Kidney epithelial cell (primary cell): ENCODE results near the gene CACNA1D. TPM values are rescaled to one million over a fixed set of nuclear protein-coding genes. Genes with fewer than 3 reads are reported as not detected.

ENCODE experiments used
- DNase-seq: peaks from one replicate; pipeline ENCODE4 v3.0.0-alpha.2; 2010; ENCODE audit warnings: low read depth
- H3K27me3 ChIP-seq: 2 replicates; pipeline ENCODE4 v1.6.0; 2011; ENCODE audit warnings: low read length; ENCODE audit not compliant: control insufficient read depth, insufficient read depth
- H3K36me3 ChIP-seq: 2 replicates; pipeline ENCODE4 v1.5.1; 2011; ENCODE audit warnings: low read length; ENCODE audit not compliant: control insufficient read depth, insufficient read depth
- H3K4me3 ChIP-seq: 2 replicates; pipeline ENCODE4 v1.5.1; 2011; ENCODE audit warnings: low read depth, mild to moderate bottlenecking, control low read depth, low read length
- CTCF ChIP-seq: IDR thresholded peaks from 2 replicates; pipeline ENCODE4 v1.5.1; 2011; ENCODE audit warnings: mild to moderate bottlenecking, moderate library complexity, low read length, control low read depth, inconsistent platforms; ENCODE audit not compliant: insufficient read depth, poor library complexity, severe bottlenecking
- total RNA-seq: library from RNA; depleted of rRNA; stranded (reverse); fragments of >200 nt; gene quantifications from 2 replicates; pipeline ENCODE4 v1.2.3, GENCODE V29; 2015

Gene CACNA1D
- total RNA-seq, 1 donor from 2014 or later, result 0.21 TPM

GRCh38 chr3:53588122-53588521 is 93.7 kb downstream of the CACNA1D start:
- no peak for TF ChIP-seq CTCF
- Histone ChIP-seq H3K4me3 (no peak overlapping the region), H3K27me3 (no peaks in the 10 kb centered on the region), H3K36me3 (no peaks in the 10 kb centered on the region)
- no peak for DNase-seq

- Histone ChIP-seq H3K4me3 (no peak overlapping the region), H3K27me3 (no peaks in the 10 kb centered on the region)
Observed at GRCh38 chr3:53589201-53589600, 94.8 kb downstream of the CACNA1D start.

GRCh38 chr3:53589806-53590205 is 95.4 kb downstream of the CACNA1D start:
- no peak overlapping the region for H3K4me3 ChIP-seq
- DNase-seq, result no peak
- no peak for TF ChIP-seq CTCF
- no peaks in the 10 kb centered on the region for H3K27me3 ChIP-seq
- H3K36me3 ChIP-seq, result no peaks in the 10 kb centered on the region

More at GRCh38 chr3:53589201-53589600, 94.8 kb downstream of the CACNA1D start:
- DNase-seq, result no peak
- no peak for TF ChIP-seq CTCF
- H3K36me3 ChIP-seq, result no peaks in the 10 kb centered on the region

- Histone ChIP-seq H3K27me3 (no peaks in the 10 kb centered on the region), H3K36me3 (no peaks in the 10 kb centered on the region), H3K4me3 (no peak overlapping the region)
- no peak for TF ChIP-seq CTCF
- DNase-seq, result no peak
Observed at GRCh38 chr3:53590606-53591005, 96.2 kb downstream of the CACNA1D start.

GRCh38 chr3:53591646-53592045 is 97.2 kb downstream of the CACNA1D start:
- no peaks in the 10 kb centered on the region for H3K27me3 ChIP-seq
- H3K36me3 ChIP-seq, result no peaks in the 10 kb centered on the region
- no peak for TF ChIP-seq CTCF
- H3K4me3 ChIP-seq, result no peak overlapping the region
- no peak for DNase-seq

- TF ChIP-seq CTCF, result no peak
- Histone ChIP-seq H3K36me3 (no peaks in the 10 kb centered on the region), H3K27me3 (no peaks in the 10 kb centered on the region), H3K4me3 (no peak overlapping the region)
- no peak for DNase-seq
Observed at GRCh38 chr3:53592862-53593261, 98.5 kb downstream of the CACNA1D start.
